HG03439 (cell line): ENCODE results near the gene GABRB1.

Experiments used
- ATAC-seq: cut with Tn5 transposase; IDR thresholded peaks from one replicate; pipeline ENCODE4 v1.9.1; 2021; ENCODE audit warnings: mild to moderate bottlenecking, moderate library complexity; ENCODE audit not compliant: unreplicated experiment

Gene GABRB1

DNA sequence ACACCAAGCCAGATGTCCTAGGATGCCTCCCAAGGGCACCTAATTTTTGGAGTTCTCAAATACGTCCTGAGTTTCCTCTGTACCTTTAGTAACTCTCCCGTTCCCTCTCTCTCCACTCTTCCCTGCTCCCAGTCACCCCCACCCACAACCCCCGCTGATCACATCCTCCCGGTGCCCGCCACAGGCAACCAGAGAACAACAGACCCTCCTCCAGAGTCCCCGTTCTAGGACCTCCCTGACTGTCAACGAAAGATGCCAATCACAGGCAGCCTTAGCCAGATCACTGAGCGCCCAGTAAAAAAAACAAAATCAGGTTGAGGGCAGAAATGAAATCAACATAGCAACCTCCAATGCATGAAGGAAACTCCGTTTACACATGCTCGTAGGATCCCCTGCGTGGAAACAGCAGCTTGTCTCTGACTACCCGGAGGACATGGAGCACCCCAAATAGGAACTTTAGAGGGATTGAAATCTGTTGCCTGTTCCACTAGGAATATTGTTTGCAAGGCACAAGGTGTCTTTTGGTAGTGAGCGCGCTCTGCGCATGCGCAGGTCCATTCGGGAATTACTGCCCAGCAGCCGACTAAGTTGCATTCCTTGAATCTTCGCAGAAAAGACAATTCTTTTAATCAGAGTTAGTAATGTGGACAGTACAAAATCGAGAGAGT is at the start of gene GABRB1:
TSS of gene GABRB1 (plus strand) at position 557 of the 668 bp plus-strand sequence.
- no peak for ATAC-seq

DNA sequence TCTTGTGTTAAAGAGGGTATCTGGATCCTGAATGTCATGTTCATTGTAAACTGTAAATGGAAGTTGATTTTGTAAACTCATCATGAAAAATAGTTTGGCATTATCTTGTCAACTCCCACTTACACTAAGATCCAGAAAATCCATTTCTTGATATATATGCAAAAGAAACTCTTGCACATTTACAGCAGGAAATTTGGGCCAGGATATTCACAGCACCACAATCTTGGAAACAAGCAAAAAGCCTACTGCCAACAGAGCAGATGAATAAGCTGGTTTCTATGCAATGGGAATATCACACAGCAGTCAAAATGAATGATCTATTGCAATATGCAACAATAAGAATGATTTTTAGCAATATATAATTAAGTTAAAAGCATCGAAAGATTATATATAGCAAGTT is 46.6 kb upstream of the GABRB1 start:
- ATAC-seq: no peak

DNA sequence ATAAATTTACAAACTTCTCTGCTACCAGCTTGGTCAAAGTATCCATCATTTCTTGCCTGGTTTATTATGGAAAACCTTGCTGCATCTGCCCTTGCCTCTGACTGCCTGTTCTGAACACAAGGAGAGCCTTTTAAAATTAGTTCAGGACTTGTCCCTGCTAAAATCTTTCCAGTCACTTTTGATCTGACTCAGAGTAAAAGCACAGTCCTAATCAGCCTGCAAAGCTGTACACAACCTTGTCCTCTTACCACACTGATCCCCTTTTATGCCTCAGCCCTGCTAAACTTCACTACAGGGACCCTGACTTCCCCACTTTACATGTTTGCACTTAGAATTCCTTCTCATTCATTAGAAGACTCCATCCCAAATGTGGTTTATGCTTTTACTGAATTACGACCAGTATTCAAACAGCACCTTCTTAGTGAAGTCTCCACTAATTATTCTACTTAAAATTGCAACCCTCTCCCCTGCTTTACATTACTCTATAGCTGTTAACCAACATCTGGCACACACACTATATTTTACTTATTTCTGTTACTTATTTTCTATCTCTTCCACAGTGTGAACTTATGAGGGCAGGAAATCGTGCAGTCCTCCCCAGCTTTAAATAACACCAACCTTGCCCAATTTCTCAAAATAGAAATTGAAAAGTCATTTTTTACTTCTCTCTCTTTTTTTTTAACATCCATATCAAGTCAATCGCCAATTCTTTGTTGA is 44.3 kb upstream of the GABRB1 start:
- no peak for ATAC-seq

DNA sequence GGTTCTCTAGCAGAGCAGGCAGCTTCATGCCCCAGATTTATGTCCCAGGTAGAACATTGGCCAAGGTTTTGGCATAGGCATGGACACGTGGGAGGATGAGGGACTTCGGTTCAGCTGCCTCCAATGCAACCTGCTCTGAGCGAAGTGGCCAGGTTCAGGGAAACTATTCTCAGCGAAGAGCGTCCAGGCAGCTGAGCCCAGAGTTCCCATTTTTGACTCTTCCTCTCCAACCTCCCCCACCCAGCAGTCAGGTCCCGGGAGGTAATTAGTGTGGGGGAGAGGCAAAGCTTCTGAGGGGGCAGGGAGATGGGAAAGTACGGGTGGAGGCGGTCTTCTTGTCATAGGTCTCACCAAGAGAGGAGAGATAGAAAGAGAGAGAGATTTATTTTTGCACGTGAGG is 39.0 kb upstream of the GABRB1 start:
- no peak for ATAC-seq

DNA sequence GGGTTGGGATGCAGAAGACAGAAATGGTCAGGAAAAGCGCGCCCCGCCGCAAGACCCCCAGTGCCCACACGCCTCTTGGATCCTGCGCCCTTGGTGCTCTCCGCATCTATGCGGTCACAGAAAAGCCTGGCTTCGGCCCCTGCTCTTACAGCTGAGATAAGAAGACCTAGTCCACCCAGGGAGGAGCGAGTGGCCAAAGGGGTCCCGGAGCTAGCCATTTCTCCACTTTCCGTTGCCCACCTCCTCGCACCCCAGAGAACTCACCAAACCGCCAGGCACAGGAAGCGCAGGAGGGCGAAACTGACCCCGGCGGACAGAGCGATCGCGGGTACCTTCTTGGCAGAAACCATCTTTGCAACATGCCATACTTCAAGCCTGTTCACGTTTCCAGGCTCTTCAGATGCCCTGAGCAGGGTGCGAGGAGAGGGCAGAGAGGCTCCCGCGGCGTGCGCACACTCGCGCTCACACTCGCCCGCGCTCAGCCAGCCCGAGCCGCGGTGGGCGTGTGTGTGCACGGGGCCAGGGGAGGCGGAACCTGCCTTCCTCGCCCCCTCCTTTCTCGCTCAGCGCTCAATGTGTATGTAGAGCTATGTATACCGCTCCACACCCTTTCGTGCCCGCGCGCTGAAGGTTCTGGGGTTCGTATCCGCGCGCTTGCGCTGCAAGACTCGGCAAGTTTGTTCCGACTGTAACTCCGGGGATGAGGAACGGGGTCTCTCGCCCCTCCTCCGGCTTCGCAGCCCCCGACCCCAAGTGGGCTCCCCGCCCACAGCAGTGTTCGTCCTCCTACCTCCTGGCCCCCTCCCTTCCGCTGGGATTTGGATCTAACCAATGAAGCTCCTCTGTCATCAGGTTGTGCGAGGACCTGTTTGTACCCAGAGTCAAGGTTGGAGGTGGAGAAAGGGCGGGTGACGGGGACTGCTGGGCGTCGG is 38.0 kb upstream of the GABRB1 start, which contains the start of gene GABRA4:
TSS of gene GABRA4 (minus strand) at position 507 of the 932 bp plus-strand sequence. CDS start at position 350, 157 bp downstream.
- ATAC-seq: no peak

DNA sequence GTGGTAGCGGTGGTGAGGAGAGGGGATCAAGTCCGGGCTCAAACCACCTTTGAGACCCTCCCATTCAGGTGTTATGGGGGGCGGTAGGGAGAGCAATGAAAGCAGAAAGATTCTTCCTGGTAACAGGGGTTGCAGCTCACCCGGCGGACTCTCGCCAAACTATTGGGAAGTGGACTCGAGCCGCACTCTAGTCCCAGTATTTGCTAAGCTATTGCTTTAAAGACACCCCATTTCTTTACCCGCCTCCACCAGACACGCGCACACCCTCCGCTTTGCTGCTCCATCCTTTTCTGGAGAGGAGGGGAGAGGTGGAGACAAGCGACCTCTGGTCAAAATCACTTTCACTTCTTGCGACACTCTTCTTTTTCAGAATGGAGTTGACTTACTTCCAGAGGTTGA is 37.4 kb upstream of the GABRB1 start:
- no peak for ATAC-seq

DNA sequence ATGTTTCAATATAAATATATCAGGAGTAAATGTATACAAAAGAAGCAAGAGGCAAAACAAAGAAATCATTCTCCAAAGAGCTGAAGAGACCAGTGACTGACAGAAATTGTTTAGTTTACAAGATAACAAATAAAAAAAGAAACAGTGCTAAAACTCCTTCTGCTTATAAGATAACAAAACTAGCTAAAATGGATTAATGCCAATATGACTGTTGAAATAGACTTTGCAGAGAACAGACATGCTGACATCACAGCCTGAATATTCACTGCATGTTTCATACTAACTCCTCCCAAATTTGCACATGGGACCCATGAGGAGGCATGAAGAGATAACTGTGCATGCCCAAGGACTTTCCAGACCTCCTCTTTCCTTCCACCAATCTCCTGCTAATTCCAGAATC is 31.8 kb upstream of the GABRB1 start:
- ATAC-seq: no peak

DNA sequence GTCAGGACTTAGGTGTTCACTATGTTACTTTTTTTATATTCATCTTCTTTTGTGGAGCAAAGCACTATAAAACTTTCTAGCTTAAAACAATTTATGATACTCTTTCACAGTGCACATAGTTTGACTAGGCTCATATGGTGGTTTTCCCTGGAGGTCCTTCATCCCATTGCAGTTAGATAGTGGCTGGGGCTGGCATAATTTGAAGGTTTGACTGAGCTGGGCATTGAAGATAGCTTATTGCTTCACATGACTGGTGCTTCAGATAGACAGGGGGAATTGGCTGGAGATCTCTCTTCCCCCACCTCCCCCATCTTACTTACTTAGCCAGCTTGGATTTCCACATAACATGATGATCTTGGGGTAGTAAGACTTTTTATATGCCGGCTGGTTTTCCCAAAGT is 31.0 kb upstream of the GABRB1 start:
- ATAC-seq: no peak

DNA sequence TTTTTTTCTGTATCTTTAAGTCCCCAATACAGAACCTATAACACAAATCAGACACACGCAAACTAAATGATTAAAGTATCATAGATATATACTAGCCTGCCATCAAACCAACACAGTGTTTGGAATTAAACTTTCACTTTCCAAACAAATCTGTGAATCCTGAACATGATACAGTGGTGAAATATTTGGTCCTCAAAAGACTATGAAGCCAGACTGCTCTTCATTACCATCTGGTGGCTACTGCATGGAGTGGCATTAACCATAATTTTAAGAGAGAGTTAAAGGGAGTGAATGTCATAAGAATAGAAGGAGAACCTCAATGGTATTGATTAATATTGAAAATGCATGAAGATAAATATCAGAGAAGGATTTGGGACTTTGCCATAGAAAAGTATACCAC is 28.8 kb upstream of the GABRB1 start:
- no peak for ATAC-seq

DNA sequence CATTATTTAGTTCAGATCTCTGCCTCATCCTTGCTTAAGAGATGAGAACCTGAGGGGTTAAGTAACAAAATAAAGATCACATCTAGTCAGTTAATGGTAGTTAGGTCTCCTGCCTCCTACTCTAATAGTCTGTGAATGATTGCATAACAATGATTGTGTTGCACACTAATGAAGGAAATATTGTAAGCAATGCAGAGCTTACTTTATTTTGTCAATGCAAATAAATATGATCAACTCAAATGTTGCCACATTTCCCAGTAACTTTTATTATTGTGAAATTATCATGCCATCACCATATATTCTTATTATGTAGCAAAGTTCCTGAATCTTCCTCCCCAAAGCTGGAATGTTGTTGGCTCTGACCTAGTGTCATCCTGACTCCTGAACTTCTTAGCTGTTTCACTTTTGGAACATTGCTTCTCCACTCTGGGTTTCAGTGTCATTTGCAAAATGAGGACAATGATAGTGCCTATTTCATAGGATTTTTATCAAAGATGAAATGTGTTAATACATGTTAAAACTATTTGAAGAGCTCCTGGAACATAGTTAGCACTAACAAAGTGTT is 20.9 kb upstream of the GABRB1 start:
- ATAC-seq: peak; percentile 19

DNA sequence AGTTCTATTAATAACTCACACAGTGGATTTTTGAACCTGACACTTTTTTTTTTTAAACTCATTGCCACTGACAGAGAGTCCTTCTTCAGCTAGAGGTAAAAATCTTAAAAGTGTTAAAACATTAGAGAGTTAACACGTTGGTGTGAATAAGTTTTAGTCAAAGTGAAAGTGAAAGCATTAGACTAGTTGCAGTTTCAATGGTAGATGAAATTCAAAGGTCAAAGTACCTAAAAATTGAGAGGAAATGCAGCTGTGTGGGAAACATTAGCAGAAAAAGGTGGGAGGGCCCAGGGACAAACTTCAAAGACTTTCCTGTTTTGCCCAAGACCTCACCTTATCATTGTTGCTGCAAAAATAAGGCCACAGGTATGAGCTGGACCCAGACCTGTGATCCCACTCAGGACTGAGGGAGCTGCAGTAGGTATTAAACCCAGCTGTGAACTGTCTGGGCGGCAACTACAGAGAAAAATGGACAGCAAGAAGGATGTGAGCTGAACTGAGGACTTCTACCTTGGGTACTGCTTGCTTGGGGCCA is 20.4 kb upstream of the GABRB1 start:
- peak; percentile 92 for ATAC-seq

DNA sequence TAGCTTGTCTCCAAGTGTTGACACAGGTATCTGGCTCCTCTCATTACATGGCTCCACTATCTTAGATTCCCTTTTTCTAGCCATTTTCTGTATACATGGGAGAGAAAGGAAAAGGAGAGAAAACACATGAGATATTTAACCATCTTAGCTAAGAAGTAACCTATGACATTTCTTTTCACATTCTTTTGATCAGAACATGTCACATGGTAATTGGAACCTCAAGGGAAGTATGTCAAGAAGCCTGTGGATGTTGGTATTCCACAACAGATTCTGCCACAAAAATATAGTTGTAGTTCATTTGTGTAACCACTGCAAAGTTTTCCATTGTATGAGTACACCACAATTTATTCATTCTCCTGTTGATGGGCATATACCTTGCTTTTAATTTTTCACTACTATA is 18.7 kb upstream of the GABRB1 start:
- no peak for ATAC-seq

DNA sequence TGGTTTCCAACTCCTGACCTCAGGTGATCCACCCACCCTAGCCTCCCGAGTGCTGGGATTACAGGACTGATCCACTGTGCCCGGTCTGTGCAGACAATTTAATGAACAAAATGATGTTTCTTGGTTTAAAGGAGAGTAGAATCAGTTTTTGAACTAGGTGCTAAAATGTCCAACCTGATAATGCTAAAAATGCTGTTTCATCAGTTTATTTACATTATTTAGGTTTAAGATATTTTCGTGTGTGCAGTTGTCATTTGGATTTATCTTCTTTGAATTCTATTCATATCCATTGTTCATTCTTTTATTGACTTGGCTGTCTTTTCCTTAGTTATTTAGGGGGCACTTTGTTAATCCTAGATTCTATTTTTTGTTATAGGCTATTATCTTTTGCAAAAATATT is 18.0 kb upstream of the GABRB1 start:
- ATAC-seq: no peak

DNA sequence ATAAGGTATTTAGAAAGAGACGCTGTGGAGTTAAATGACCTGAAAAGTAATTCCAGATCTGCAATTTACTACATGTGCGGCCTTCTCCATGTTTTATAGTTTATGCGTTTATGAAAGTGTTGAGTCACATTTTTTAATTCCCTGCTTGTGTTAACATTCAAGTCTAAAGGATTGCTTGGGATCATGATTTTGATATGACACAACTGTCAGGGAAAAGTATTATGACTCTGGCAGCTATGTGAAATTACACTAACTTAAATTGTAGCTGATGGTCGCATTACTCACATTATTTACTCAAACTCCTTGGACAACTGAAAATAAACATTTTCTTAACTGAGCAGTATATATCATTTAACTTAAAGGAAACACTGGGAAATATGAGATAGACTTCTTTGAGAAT is 14.3 kb upstream of the GABRB1 start:
- no peak for ATAC-seq

DNA sequence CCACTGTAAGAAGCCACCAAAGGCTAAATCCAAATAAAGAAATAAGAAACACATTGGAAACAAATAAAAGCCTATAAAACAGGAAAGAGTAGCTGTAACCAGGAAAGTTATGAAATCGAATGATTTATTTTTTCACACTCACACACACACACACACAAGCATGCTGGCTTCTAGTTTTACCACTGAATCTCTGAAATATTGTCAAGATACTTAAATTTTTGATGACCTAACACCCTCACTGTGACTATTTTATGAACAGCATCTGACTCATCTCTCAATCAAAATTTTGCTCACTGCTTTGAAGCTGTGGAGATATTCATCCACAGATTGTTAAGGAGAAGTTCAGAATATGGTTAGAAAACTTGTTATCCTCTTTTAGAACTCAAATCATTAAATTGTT is 13.9 kb upstream of the GABRB1 start:
- no peak for ATAC-seq

DNA sequence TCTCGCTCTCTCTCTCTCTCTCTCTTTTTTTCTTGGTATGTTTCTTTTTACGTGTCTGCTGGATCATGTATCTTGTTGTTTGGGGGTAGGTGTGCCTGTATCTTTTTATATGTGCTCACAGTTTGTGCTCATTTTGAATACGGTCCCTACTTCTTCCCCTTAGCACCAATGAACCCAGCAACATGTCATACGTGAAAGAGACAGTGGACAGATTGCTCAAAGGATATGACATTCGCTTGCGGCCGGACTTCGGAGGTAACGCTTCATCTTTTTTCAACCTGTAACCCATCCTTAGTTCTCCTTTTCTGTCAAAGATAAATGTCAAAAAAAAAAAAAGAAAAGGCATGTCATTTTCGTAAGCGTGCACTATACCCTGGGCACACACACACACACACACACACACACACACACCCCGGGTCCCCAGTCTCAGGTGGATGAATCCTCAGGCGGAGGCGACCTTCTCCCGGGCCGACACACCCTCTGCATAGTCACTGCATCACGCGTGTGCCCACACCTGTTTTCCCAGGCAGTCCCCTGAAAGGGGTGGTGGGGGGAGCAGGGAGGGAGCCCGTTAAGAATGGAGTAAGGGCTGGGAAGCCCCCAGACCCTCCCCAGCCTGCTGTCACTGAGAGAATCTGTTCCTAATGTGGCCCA is 511 bp downstream of the GABRB1 start:
- no peak for ATAC-seq

DNA sequence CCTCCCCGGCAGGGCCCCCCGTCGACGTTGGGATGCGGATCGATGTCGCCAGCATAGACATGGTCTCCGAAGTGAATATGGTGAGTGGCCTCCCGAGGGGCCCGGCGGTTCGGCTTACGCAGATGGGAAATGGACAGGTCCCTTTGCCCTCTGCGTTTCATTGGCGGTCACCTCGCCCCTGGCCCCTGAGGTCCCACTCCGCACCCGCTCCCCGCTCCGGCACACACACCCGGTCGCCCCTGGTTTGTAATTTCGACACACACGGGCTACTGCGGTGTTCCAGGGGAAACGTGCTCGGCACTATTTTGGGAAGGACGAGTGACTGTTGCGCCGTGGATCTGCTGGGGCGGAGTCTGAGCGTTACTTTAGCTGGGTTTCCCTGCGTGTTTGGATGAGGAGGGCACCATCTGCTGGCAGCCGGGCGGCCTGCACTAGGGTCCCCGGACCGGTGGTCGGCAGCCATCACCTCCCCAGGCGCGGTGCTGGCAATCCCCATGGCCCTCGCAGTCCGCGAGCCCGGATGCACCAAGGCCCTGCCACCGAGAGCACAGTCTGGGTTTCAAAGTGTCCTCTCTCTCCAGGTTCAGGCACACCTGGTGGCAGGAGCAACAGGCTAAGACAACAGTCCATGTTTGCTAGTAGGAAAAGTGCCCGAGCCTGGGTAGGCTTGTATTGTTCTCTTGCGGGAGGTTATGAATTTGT is 1.2 kb downstream of the GABRB1 start:
- ATAC-seq: peak; percentile 78

DNA sequence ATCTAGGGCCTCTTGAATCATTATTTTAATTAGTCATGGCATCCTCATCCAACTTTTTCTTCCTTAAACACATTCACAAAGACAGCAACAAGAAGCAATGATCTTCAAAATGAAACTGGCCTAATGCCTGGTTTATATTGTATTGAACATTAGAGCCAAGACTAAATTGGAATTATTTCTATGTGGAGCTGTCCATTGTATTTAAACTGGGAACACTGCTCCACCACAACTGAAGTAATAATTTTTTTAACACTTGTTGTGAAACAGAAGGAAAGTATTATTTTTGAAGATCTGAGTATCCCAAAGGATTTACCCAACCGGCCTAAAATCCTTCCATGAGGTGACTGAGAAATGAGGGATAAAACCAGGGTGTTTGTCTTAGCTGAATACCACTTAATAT is 6.9 kb downstream of the GABRB1 start:
- ATAC-seq: no peak

DNA sequence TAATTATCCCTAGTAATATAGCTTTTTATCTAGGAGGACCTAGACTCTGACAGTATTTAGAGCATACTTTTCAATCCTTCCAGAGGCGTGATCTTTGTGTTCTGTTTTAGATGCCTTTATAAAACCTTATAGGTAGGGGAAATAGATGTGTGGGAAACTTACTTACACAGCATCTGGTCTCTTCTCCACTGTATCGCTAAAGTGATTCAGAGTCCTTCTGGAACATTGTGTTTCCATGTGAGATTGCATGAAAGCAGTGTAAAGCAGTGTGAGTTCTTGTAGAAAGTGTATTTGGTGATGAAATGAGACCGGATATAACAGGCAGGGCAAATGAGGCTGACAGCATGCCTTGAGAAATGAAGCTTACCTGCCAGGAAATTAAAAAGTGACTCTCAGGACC is 9.5 kb downstream of the GABRB1 start:
- ATAC-seq: no peak

DNA sequence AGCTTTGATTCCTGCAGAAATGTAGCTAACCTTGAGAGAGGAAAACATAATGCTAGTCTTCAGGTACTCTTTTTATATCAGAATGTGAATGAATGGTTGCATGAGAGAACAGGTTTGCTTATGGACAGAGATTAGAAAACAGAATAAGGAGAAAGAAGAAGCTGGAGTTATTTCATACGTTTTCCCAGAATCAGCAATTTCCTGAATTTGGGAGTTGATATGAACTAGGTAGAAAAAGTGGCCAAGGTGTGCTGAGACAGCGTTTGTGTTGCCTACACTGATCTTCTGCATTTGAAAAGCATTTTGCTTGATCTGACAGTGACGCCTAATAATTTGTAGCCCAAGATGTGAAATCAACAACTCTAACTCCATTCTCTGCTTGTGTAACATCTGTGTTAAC is 12.5 kb downstream of the GABRB1 start:
- no peak for ATAC-seq
